Activated naive CD4-positive, alpha-beta T cell treated with anti-CD3 and anti-CD28 coated beads for 36 hours (primary cell): ENCODE data around the gene DNM3. TPM values are rescaled to one million over a fixed set of nuclear protein-coding genes. Genes with fewer than 3 reads are reported as not detected.
A peak's percentile ranks its signal among the peaks of the same experiment; 100 is the strongest.

Experiments used
- CTCF ChIA-PET: fragments of 350-600 bp; sonication (Branson Sonifier 250); formaldehyde crosslinking; loops from one replicate; lab custom pipeline; 2021; ENCODE audit warnings: antibody characterized with exemption; lab: Charles Lee
- DNase-seq: peaks from one replicate; pipeline ENCODE4 v3.0.0-alpha.2; 2020
- H3K27ac Mint-ChIP-seq: one replicate; pipeline ENCODE4 v1.8.0; 2021; ENCODE audit warnings: mild to moderate bottlenecking, mixed read lengths
- H3K27me3 Mint-ChIP-seq: one replicate; pipeline ENCODE4 v1.8.0; 2021; ENCODE audit warnings: low read depth, mixed read lengths
- H3K36me3 Mint-ChIP-seq: one replicate; pipeline ENCODE4 v1.8.0; 2021; ENCODE audit warnings: low read depth, mixed read lengths
- H3K4me1 Mint-ChIP-seq: one replicate; pipeline ENCODE4 v1.8.0; 2021; ENCODE audit warnings: low read depth, mixed read lengths
- H3K4me3 Mint-ChIP-seq: one replicate; pipeline ENCODE4 v1.8.0; 2021; ENCODE audit warnings: mild to moderate bottlenecking, moderate library complexity, mixed read lengths
- H3K9me3 Mint-ChIP-seq: one replicate; pipeline ENCODE4 v1.8.0; 2021; ENCODE audit warnings: mixed read lengths
- intact Hi-C: fragments of 100-400 bp; cut with micrococcal nuclease; formaldehyde crosslinking; loops from one replicate; pipeline ENCODE4 v1.15.1; 2023
- total RNA-seq, 2 experiments: library from RNA; stranded (reverse); gene quantifications; one replicate each; pipeline ENCODE4 v1.2.3, GENCODE V29; 2021

Gene DNM3
- total RNA-seq, 2 experiments from 2014 or later: 0.96 to 0.98 TPM

GRCh38 chr1:172241540-172241939, 400.2 kb downstream of the DNM3 start:
- no peak for DNase-seq
- Mint-ChIP-seq H3K4me1 (no peaks in the 10 kb centered on the region), H3K4me3 (no peak overlapping the region), H3K36me3 (no peaks in the 10 kb centered on the region), H3K27ac (no peak overlapping the region), H3K27me3 (no peaks in the 10 kb centered on the region), H3K9me3 (no peaks in the 10 kb centered on the region)
- intact Hi-C loops: no loop called here
- CTCF ChIA-PET: no interaction called here

GRCh38 chr1:172244865-172245264, 403.6 kb downstream of the DNM3 start:
- Mint-ChIP-seq H3K9me3 (no peaks in the 10 kb centered on the region), H3K4me3 (no peak overlapping the region), H3K4me1 (no peaks in the 10 kb centered on the region), H3K27me3 (no peaks in the 10 kb centered on the region), H3K27ac (no peak overlapping the region), H3K36me3 (no peaks in the 10 kb centered on the region)
- intact Hi-C loops: no loop called here
- DNase-seq: no peak
- CTCF ChIA-PET: no interaction called here

GRCh38 chr1:172245788-172246187, 404.5 kb downstream of the DNM3 start:
- DNase-seq: no peak
- intact Hi-C loops: no loop called here
- Mint-ChIP-seq H3K27me3 (no peaks in the 10 kb centered on the region), H3K36me3 (no peaks in the 10 kb centered on the region), H3K4me3 (no peak overlapping the region), H3K9me3 (no peaks in the 10 kb centered on the region), H3K4me1 (no peaks in the 10 kb centered on the region), H3K27ac (no peak overlapping the region)
- CTCF ChIA-PET: no interaction called here

GRCh38 chr1:172246521-172247390, 405.5 kb downstream of the DNM3 start:
- no peak overlapping the region for H3K4me3 Mint-ChIP-seq
- H3K9me3 Mint-ChIP-seq: no peaks in the 10 kb centered on the region
- H3K4me1 Mint-ChIP-seq: no peaks in the 10 kb centered on the region
- CTCF ChIA-PET: no interaction called here
- no peaks in the 10 kb centered on the region for H3K36me3 Mint-ChIP-seq
- intact Hi-C loops: no loop called here
- DNase-seq: no peak
- no peak overlapping the region for H3K27ac Mint-ChIP-seq
- H3K27me3 Mint-ChIP-seq: no peaks in the 10 kb centered on the region

GRCh38 chr1:172251486-172251885, 410.2 kb downstream of the DNM3 start:
- H3K9me3 Mint-ChIP-seq: no peaks in the 10 kb centered on the region
- peaks cover 17% of the 10 kb centered on the region for H3K4me1 Mint-ChIP-seq
- intact Hi-C loops: no loop called here
- no peak for DNase-seq
- no peak overlapping the region for H3K4me3 Mint-ChIP-seq
- H3K27ac Mint-ChIP-seq: no peak overlapping the region
- no peaks in the 10 kb centered on the region for H3K36me3 Mint-ChIP-seq
- CTCF ChIA-PET: interaction anchor here (0.7 kb wide), 1 partner anchor 52 kb away, joined by 3 read pairs; no protein-coding TSS in a partner anchor
- no peaks in the 10 kb centered on the region for H3K27me3 Mint-ChIP-seq

DNA sequence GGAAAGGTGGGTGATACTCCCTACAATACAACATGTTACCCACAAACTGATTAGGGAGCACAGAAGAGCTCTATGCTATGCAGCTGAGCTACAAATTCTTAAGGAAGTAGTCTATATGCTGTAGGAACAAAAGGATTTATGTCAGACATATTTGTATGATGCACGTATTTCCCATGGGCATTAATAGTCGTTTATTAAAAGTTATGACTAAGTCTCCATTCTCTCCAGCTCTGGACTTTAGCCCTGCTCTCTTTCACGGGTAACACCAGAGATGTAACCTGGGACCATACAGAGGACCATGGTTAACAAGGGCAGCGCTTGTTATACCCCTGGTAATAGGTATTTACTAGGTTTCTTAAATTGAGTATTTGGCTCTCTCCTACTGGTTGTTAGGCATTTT, 411.0 kb downstream of the DNM3 start:
- H3K9me3 Mint-ChIP-seq: no peaks in the 10 kb centered on the region

DNA sequence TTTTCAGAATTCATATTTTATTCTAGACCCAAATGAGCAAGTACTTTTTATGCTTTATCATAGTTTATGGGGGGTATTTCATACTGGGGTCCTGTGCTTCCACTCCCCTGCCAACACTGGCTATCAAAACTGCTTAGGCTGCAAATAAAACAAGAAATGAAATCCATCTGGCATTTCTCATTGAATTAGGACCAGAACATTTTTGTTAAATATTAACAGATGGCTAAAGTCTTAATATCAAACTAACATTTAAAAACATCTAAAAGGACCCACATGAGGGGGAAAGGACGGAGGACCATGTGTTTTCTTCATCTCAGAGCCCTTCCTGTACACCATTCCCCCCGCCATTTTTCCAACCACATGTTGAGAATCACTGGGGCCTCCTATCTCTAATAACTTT, 411.7 kb downstream of the DNM3 start:
- Mint-ChIP-seq H3K36me3 (no peaks in the 10 kb centered on the region), H3K9me3 (no peaks in the 10 kb centered on the region), H3K4me1 (peaks cover 17% of the 10 kb centered on the region), H3K27ac (no peak overlapping the region), H3K4me3 (no peak overlapping the region), H3K27me3 (no peaks in the 10 kb centered on the region)
- no peak for DNase-seq
- intact Hi-C loops: no loop called here
- CTCF ChIA-PET: interaction anchor here (1.4 kb wide), 1 partner anchor 474 kb away, joined by 3 read pairs; no protein-coding TSS in a partner anchor

More for the DNA sequence above, 411.0 kb downstream of the DNM3 start:
- Mint-ChIP-seq H3K36me3 (no peaks in the 10 kb centered on the region), H3K27me3 (no peaks in the 10 kb centered on the region), H3K4me1 (peaks cover 17% of the 10 kb centered on the region), H3K4me3 (no peak overlapping the region), H3K27ac (no peak overlapping the region)
- intact Hi-C loops: no loop called here
- no peak for DNase-seq
- CTCF ChIA-PET: interaction anchor here (0.5 to 1.4 kb wide), 3 partner anchors 52 to 1576 kb away, joined by 3 read pairs; no protein-coding TSS in a partner anchor

DNA sequence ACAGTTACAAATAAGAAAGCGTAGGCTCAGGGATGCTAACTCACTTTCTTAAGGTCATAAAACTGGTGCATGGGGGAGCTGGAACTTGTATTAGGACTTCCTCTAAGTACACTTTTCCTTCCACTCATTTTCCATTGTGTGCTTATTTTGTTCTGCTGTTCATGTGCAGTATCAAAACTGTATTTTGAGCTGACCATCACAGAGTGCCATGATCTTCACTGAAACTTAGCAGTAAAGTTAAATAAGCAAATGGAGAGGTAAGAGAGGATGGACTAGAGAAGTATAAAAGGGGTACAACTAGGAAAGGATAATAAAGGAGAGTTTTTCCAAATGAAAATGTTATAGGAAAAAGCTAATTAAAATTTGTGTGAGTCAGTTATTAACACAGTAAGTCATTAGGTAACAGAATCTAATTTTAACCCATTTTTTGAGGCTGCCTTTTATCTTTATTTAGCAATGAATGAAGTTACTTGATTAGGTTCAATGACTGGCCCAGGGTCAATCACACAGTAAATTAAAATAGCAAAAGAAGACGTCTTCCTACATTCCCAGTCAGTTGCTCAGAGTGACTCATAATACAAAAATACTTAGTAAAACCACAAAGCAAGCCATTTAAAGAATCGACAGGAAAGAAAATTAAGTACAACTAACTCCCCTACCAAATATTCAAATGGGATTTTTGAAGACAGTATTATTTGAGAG, 413.4 kb downstream of the DNM3 start:
- Mint-ChIP-seq H3K27ac (no peak overlapping the region), H3K4me3 (no peak overlapping the region), H3K9me3 (peaks cover under 1% of the 10 kb centered on the region), H3K4me1 (peaks cover 18% of the 10 kb centered on the region), H3K27me3 (no peaks in the 10 kb centered on the region), H3K36me3 (peaks cover under 1% of the 10 kb centered on the region)
- CTCF ChIA-PET: interaction anchor here (1.3 kb wide), 1 partner anchor 29 kb away, joined by 3 read pairs; no protein-coding TSS in a partner anchor
- intact Hi-C loops: no loop called here
- no peak for DNase-seq

DNA sequence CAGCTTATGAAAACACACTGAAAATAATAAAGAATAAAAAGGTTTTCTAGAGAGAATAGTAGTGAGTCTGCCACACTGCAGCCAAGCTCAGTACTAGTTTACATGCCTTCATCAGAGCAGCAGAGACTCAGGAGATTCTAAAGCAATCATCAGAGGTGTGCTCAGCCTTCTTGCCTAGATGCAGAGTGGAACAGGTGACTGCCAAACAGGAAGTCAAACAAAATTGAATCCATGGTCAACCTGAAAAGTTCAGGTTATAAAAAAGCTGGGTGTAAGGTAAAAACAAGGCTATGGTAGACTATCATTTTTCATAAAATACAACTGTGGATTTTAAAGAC, 413.9 kb downstream of the DNM3 start:
- H3K4me3 Mint-ChIP-seq: no peak overlapping the region
- H3K27me3 Mint-ChIP-seq: no peaks in the 10 kb centered on the region
- peaks cover 5% of the 10 kb centered on the region for H3K9me3 Mint-ChIP-seq
- H3K4me1 Mint-ChIP-seq: peaks cover 20% of the 10 kb centered on the region
- CTCF ChIA-PET: no interaction called here
- intact Hi-C loops: no loop called here
- peaks cover 5% of the 10 kb centered on the region for H3K36me3 Mint-ChIP-seq
- DNase-seq: no peak
- no peak overlapping the region for H3K27ac Mint-ChIP-seq

- H3K4me1 Mint-ChIP-seq: peaks cover 28% of the 10 kb centered on the region
- no peak overlapping the region for H3K27ac Mint-ChIP-seq
- intact Hi-C loops: loop anchor here (2.0 kb wide), 1 partner anchor 175 kb away; no protein-coding TSS in a partner anchor
- H3K9me3 Mint-ChIP-seq: peaks cover 6% of the 10 kb centered on the region
- H3K36me3 Mint-ChIP-seq: peaks cover 2% of the 10 kb centered on the region
- no peak for DNase-seq
- CTCF ChIA-PET: no interaction called here
- H3K4me3 Mint-ChIP-seq: no peak overlapping the region
- no peaks in the 10 kb centered on the region for H3K27me3 Mint-ChIP-seq
Measured at GRCh38 chr1:172265905-172266304, 424.6 kb downstream of the DNM3 start.

GRCh38 chr1:172266528-172267174, 425.4 kb downstream of the DNM3 start:
- Mint-ChIP-seq H3K27me3 (no peaks in the 10 kb centered on the region), H3K27ac (no peak overlapping the region), H3K4me3 (no peak overlapping the region), H3K9me3 (peaks cover 2% of the 10 kb centered on the region), H3K4me1 (peaks cover 29% of the 10 kb centered on the region), H3K36me3 (no peaks in the 10 kb centered on the region)
- peak; percentile 25 for DNase-seq
- CTCF ChIA-PET: no interaction called here
- intact Hi-C loops: loop anchor here (2.0 kb wide), 1 partner anchor 176 kb away; no protein-coding TSS in a partner anchor

DNA sequence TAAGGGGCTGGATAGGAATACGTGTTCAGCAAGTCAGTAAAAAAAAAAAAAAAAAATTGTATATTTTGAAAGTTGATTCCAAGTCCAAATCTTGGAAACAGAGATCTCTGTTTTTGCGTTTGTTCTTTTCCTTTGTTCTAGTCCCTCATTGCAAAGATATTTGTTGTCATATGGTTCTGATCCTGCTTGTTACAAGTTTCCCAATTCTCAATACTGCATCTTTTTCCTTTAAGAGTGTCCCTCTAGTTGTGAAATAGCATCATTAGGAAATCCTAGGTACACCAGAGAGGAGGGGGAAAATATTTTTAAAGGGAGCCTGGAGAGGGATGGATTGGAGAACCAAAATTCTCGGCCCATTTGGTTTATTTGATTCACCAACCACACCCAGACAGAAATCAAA, 426.9 kb downstream of the DNM3 start:
- CTCF ChIA-PET: interaction anchor here (1.4 kb wide), 1 partner anchor 131 kb away, joined by 3 read pairs; no protein-coding TSS in a partner anchor
- H3K27me3 Mint-ChIP-seq: no peaks in the 10 kb centered on the region
- no peak for DNase-seq
- no peaks in the 10 kb centered on the region for H3K36me3 Mint-ChIP-seq
- intact Hi-C loops: no loop called here
- H3K27ac Mint-ChIP-seq: no peak overlapping the region
- H3K9me3 Mint-ChIP-seq: no peaks in the 10 kb centered on the region
- peaks cover 29% of the 10 kb centered on the region for H3K4me1 Mint-ChIP-seq
- H3K4me3 Mint-ChIP-seq: no peak overlapping the region
